ENCODE measurements around the gene MTF2.

DNA sequence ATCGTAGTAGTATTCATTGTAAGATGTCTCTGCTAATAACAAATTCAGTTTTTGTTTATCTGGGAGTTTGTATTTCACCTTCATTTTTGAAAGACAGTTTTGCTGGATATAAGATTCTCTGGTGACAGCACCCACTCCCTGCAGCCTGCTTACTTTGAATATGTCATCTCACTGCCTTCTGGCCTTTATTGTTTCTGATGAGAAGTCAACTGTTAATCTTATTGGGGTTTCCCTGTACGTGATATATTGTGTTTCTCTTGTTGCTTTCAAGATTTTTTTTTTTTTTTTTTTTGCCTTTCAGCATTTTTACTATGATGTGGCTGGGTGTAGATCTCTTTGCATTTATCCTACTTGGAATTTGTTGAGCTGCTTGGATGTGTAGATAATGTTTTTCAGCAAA lies 29.3 kb downstream of the MTF2 start:
- TF ChIP-seq, protein P1, sequence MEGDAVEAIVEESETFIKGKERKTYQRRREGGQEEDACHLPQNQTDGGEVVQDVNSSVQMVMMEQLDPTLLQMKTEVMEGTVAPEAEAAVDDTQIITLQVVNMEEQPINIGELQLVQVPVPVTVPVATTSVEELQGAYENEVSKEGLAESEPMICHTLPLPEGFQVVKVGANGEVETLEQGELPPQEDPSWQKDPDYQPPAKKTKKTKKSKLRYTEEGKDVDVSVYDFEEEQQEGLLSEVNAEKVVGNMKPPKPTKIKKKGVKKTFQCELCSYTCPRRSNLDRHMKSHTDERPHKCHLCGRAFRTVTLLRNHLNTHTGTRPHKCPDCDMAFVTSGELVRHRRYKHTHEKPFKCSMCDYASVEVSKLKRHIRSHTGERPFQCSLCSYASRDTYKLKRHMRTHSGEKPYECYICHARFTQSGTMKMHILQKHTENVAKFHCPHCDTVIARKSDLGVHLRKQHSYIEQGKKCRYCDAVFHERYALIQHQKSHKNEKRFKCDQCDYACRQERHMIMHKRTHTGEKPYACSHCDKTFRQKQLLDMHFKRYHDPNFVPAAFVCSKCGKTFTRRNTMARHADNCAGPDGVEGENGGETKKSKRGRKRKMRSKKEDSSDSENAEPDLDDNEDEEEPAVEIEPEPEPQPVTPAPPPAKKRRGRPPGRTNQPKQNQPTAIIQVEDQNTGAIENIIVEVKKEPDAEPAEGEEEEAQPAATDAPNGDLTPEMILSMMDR (IDR thresholded peaks at IDR 0.05), result no peak
- TF ChIP-seq EP300 (IDR thresholded peaks at IDR 0.05), result no peak

All from gastroesophageal sphincter (tissue), 3 donors.